H9 (cell line): ENCODE measurements around the gene FLT3LG. TPM values are rescaled to one million over a fixed set of nuclear protein-coding genes. Genes with fewer than 3 reads are reported as not detected.

Source experiments
- DNase-seq: peaks from one replicate; pipeline ENCODE4 v3.0.0-alpha.2; 2017
- H2AFZ ChIP-seq: one replicate; pipeline ENCODE4 v1.6.1; 2013; ENCODE audit warnings: mild to moderate bottlenecking, low read length, control low read depth, moderate library complexity
- H2AK5ac ChIP-seq: 2 replicates; pipeline ENCODE4 v1.6.1; 2013; ENCODE audit warnings: low read length, control low read depth, mixed read lengths; ENCODE audit not compliant: insufficient read length
- H2BK120ac ChIP-seq: one replicate; pipeline ENCODE4 v1.6.1; 2013; ENCODE audit warnings: low read depth, mild to moderate bottlenecking, low read length, control low read depth, inconsistent platforms; ENCODE audit not compliant: poor library complexity, severe bottlenecking
- H2BK12ac ChIP-seq: 2 replicates; pipeline ENCODE4 v1.6.1; 2013; ENCODE audit warnings: low read length, control low read depth, mixed read lengths, low read depth; ENCODE audit not compliant: insufficient read length
- H2BK15ac ChIP-seq: 2 replicates; pipeline ENCODE4 v1.6.1; 2013; ENCODE audit warnings: low read depth, low read length, control low read depth
- H2BK20ac ChIP-seq: one replicate; pipeline ENCODE4 v1.6.1; 2013; ENCODE audit warnings: low read depth, mild to moderate bottlenecking, low read length, control low read depth, inconsistent platforms; ENCODE audit not compliant: poor library complexity, severe bottlenecking
- H2BK5ac ChIP-seq: 2 replicates; pipeline ENCODE4 v1.6.1; 2013; ENCODE audit warnings: low read length, control low read depth, mixed read lengths; ENCODE audit not compliant: insufficient read length
- H3K14ac ChIP-seq: 2 replicates; pipeline ENCODE4 v1.6.1; 2013; ENCODE audit warnings: low read length, control low read depth; ENCODE audit not compliant: insufficient read depth
- H3K18ac ChIP-seq: 2 replicates; pipeline ENCODE4 v1.6.1; 2013; ENCODE audit warnings: low read depth, mild to moderate bottlenecking, mixed read lengths, low read length, control low read depth; ENCODE audit not compliant: insufficient read length
- H3K23ac ChIP-seq: 2 replicates; pipeline ENCODE4 v1.6.1; 2013; ENCODE audit warnings: low read length, control low read depth, mixed read lengths, low read depth; ENCODE audit not compliant: insufficient read length
- H3K23me2 ChIP-seq: 2 replicates; pipeline ENCODE4 v1.6.1; 2013; ENCODE audit warnings: low read depth, mild to moderate bottlenecking, mixed read lengths, low read length, control low read depth; ENCODE audit not compliant: insufficient read length, poor library complexity, severe bottlenecking
- H3K27ac ChIP-seq: 2 replicates; pipeline ENCODE4 v1.5.1; 2013; ENCODE audit warnings: low read length, control low read depth, mixed read lengths, low read depth; ENCODE audit not compliant: insufficient read length
- H3K27me3 ChIP-seq: 2 replicates; pipeline ENCODE4 v1.6.1; 2013; ENCODE audit warnings: low read length, control low read depth, inconsistent platforms; ENCODE audit not compliant: insufficient read depth
- H3K4ac ChIP-seq: 2 replicates; pipeline ENCODE4 v1.6.1; 2013; ENCODE audit warnings: low read depth, mild to moderate bottlenecking, control low read depth, inconsistent platforms, low read length, moderate library complexity
- H3K4me1 ChIP-seq: 2 replicates; pipeline ENCODE4 v1.6.1; 2013; ENCODE audit warnings: low read length, control low read depth, inconsistent platforms; ENCODE audit not compliant: insufficient read depth
- H3K4me2 ChIP-seq: 2 replicates; pipeline ENCODE4 v1.6.1; 2013; ENCODE audit warnings: low read length, control low read depth, mixed read lengths; ENCODE audit not compliant: insufficient read length, insufficient read depth
- H3K56ac ChIP-seq: 2 replicates; pipeline ENCODE4 v1.6.1; 2013; ENCODE audit warnings: low read depth, mild to moderate bottlenecking, mixed read lengths, low read length, control low read depth; ENCODE audit not compliant: insufficient read length
- H3K79me1 ChIP-seq: 2 replicates; pipeline ENCODE4 v1.6.1; 2013; ENCODE audit warnings: low read depth, mild to moderate bottlenecking, moderate library complexity, low read length, control low read depth, inconsistent platforms; ENCODE audit not compliant: insufficient read depth, poor library complexity, severe bottlenecking
- H3K79me2 ChIP-seq: 2 replicates; pipeline ENCODE4 v1.6.1; 2013; ENCODE audit warnings: low read length, control low read depth, inconsistent platforms; ENCODE audit not compliant: insufficient read depth
- H3K9ac ChIP-seq: 2 replicates; pipeline ENCODE4 v1.6.1; 2013; ENCODE audit warnings: low read length, control low read depth, mixed read lengths; ENCODE audit not compliant: insufficient read length; ENCODE audit errors: extremely low read depth
- H3K9me3 ChIP-seq: one replicate; pipeline ENCODE4 v1.6.1; 2013; ENCODE audit warnings: low read depth, low read length, inconsistent platforms; ENCODE audit not compliant: control insufficient read depth
- H3T11ph ChIP-seq: one replicate; pipeline ENCODE4 v1.6.1; 2013; ENCODE audit warnings: mild to moderate bottlenecking, low read length, control low read depth, inconsistent platforms
- H4K20me1 ChIP-seq: one replicate; pipeline ENCODE4 v1.6.1; 2013; ENCODE audit not compliant: control insufficient read depth, insufficient read length, insufficient read depth
- H4K5ac ChIP-seq: 2 replicates; pipeline ENCODE4 v1.6.1; 2013; ENCODE audit warnings: low read depth, mild to moderate bottlenecking, mixed read lengths, low read length, control low read depth; ENCODE audit not compliant: insufficient read length
- H4K8ac ChIP-seq: replicated peaks from 2 replicates; pipeline ENCODE4 v1.6.1; 2013; ENCODE audit warnings: low read length, control low read depth, mixed read lengths, low read depth; ENCODE audit not compliant: insufficient read length
- H4K91ac ChIP-seq: 2 replicates; pipeline ENCODE4 v1.6.1; 2013; ENCODE audit warnings: low read depth, mild to moderate bottlenecking, moderate library complexity, mixed read lengths, low read length, control low read depth; ENCODE audit not compliant: insufficient read length
- H3K27ac Mint-ChIP-seq, 3 experiments: 2 replicates in 2 of 3; 3 replicates in 1 of 3; pipeline ENCODE4 v1.8.0; 2020 to 2021; ENCODE audit warnings: mixed read lengths in 3 of 3, mild to moderate bottlenecking in 1 of 3, moderate library complexity in 1 of 3
- H3K27me3 Mint-ChIP-seq: 2 replicates; pipeline ENCODE4 v1.8.0; 2021; ENCODE audit warnings: low read depth, mild to moderate bottlenecking, moderate library complexity, mixed read lengths
- H3K36me3 Mint-ChIP-seq, 3 experiments: 2 replicates in 2 of 3; 3 replicates in 1 of 3; pipeline ENCODE4 v1.8.0; 2020 to 2021; ENCODE audit warnings: low read depth in 3 of 3, mixed read lengths in 3 of 3; ENCODE audit not compliant: insufficient read depth in 1 of 3
- H3K4me1 Mint-ChIP-seq, 2 experiments: 2 replicates each; pipeline ENCODE4 v1.8.0; 2020; ENCODE audit warnings: mixed read lengths in 2 of 2
- H3K4me3 Mint-ChIP-seq, 2 experiments: 2 replicates in 1 of 2; 3 replicates in 1 of 2; pipeline ENCODE4 v1.8.0; 2020 to 2021; ENCODE audit warnings: mild to moderate bottlenecking in 2 of 2, mixed read lengths in 2 of 2, moderate library complexity in 1 of 2
- H3K9me3 Mint-ChIP-seq, 2 experiments: 2 replicates in 1 of 2; 3 replicates in 1 of 2; pipeline ENCODE4 v1.8.0; 2020; ENCODE audit warnings: mild to moderate bottlenecking in 2 of 2, mixed read lengths in 2 of 2, moderate library complexity in 1 of 2
- CTCF ChIP-seq: fragments of 200-600 bp; sonication (generic); conservative IDR thresholded peaks from 3 replicates; pipeline ENCODE4 v1.8.0; 2021; ENCODE audit warnings: antibody characterized with exemption, mild to moderate bottlenecking
- WGBS: extraction: QIAGEN DNeasy Blood & Tissue Kit; methylation state at CpG from one replicate; pipeline ENCODE4 v1.1.7; 2013; ENCODE audit warnings: missing lambda C conversion rate, low lambda C conversion rate, mixed read lengths; ENCODE audit not compliant: insufficient read length; ENCODE audit errors: extremely low coverage; 5-methylcytosine and 5-hydroxymethylcytosine counted together
- total RNA-seq: library from RNA; stranded (reverse); gene quantifications from 2 replicates; pipeline ENCODE4 v1.2.1, GENCODE V29; 2021

The FLT3LG gene
- total RNA-seq, 1 experiment from 2014 or later: 2.1 TPM

DNA sequence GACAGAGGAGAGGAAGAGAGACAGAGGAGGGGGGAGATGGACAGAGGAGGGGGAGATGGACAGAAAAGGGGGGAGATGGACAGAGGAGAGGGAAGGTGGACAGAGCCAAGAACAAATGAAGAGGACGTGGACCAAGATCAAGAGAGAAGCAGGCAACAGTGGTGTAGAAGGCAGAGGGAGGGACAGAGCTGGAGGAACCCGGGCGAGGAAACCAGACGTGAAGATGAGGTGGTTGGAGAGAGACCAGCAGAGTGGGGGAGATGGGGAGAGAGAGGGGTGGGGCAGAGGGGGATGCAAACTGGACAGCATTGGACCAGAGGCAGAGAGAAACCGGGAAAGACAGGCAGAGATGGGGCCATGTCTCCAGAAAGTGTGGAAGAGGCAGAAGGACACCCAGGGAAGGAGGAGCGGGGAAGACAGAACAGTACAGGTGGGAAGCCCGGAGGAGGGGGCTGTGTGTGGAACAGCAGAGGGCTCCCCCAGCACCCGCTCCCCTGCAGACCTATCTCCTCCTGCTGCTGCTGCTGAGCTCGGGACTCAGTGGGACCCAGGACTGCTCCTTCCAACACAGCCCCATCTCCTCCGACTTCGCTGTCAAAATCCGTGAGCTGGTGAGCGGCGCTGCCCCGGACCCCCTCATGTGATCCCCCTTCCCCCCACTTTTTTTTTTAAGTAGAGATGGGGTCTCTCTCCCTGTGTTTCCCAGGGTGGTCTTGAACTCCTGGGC, 1.3 kb downstream of the FLT3LG start:
- Histone ChIP-seq H2BK15ac (no peak overlapping the region), H3K18ac (no peak overlapping the region), H3K4ac (no peak overlapping the region), H4K20me1 (no peaks in the 10 kb centered on the region), H2AFZ (no peak overlapping the region), H2BK20ac (no peak overlapping the region), H3K14ac (no peak overlapping the region), H2AK5ac (no peak overlapping the region), H2BK120ac (no peak overlapping the region), H4K5ac (no peak overlapping the region), H3K9me3 (no peaks in the 10 kb centered on the region), H3K27ac (no peak overlapping the region), H3K23me2 (no peaks in the 10 kb centered on the region), H3K23ac (no peak overlapping the region), H3K56ac (no peak overlapping the region), H3K79me2 (no peaks in the 10 kb centered on the region), H3K4me1 (peaks cover 3% of the 10 kb centered on the region; the same call in 1 of the 2 replicates), H3K4me2 (no peak overlapping the region), H3K27me3 (no peaks in the 10 kb centered on the region; the same call in 1 of the 2 replicates), H3K79me1 (no peaks in the 10 kb centered on the region), H3K9ac (no peak overlapping the region), H4K8ac (no peak overlapping the region), H3T11ph (no peak overlapping the region), H4K91ac (no peak overlapping the region), H2BK5ac (no peak overlapping the region), H2BK12ac (no peak overlapping the region)
- Mint-ChIP-seq H3K36me3 (peaks cover 1 to 11% (median 10%) of the 10 kb centered on the region in 3 experiments; a peak in 3 of 7 replicates), H3K27me3 (peaks cover 19% of the 10 kb centered on the region), H3K9me3 (peaks cover 0 to 2% of the 10 kb centered on the region in 2 experiments; a peak in 1 of 5 replicates), H3K27ac (no peak overlapping the region; a peak in 1 of 7 replicates), H3K4me1 (peaks cover 11 to 24% of the 10 kb centered on the region in 2 experiments), H3K4me3 (no peak overlapping the region)
- no CpG with 5 or more reads among the region's 15 CpGs for WGBS
- TF ChIP-seq CTCF: no peak
- DNase-seq: peak; percentile 27
